Erythroblast (primary cell): ENCODE results near the gene HLA-DMB.

ENCODE experiments used
- GATA1 ChIP-seq: IDR thresholded peaks from 2 replicates; pipeline ENCODE4 v1.6.1; 2011; ENCODE audit warnings: low read depth, mild to moderate bottlenecking, control low read depth, low read length, moderate library complexity
- POLR2A ChIP-seq: IDR thresholded peaks from 2 replicates; pipeline ENCODE4 v1.6.1; 2011; ENCODE audit warnings: mild to moderate bottlenecking, low read length

GRCh38 chr6:32980488-32981038, 39.7 kb upstream of the HLA-DMB start:
- TF ChIP-seq POLR2A (no peak), GATA1 (no peak)
